ENCODE results near the gene CCDC182. TPM values are rescaled to one million over a fixed set of nuclear protein-coding genes. Genes with fewer than 3 reads are reported as not detected.
A peak's percentile ranks its signal among the peaks of the same experiment; 100 is the strongest.

The CCDC182 gene
- total RNA-seq, 5 donors from 2014 or later (not counting 1 experiment from before 2014, with no cell fraction given), result not detected

DNA sequence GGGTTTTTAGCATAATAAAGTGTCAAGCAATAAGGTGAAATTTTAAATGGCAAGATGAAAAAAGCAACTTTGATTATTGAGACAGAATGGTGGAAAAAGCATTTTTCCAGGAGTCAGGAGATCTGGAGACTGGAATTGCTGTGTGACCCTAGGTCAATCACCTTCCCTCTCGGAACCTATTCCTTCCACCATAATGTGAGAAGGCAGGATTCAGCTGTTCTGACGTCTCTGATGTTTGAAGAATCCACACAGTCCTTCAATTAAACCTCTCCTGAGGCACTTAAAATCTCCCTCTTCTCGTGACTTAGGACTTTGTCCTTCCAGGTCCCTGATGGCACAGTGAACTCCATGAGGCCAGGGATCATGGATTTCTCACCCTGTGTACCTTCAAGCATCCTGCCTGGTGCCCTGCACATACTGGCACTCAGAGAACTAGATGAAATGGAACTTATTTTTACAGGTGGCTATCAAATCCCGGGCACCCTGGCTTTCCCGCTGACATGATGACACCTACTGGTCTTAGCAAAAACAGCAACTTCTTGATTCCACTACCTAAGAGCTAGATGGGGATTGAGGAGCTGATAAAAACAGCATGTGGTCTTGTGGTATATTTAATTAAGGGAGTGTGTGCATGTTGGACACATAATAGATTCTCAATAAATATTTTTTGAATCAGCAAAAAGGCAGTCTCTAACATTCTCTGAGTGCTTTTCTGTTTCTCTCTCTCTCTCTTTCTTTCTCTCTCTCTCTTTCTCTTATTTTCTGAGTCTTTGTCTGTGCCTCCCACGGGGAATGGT lies 2.3 kb upstream of the CCDC182 start:
- H3K27me3 Mint-ChIP-seq, result peaks cover 0 to 4% of the 10 kb centered on the region in 2 donors
- no peaks in the 10 kb centered on the region for H3K9me3 Mint-ChIP-seq
- H3K4me1 Mint-ChIP-seq, result peaks cover 5 to 6% (median 5%) of the 10 kb centered on the region in 3 donors
- H3K4me3 ChIP-seq (ENCODE audit: control insufficient read depth in 1 of 2, extremely low read depth in 1 of 2, low read length in 1 of 2), result no peak overlapping the region
- no peak overlapping the region for H3K27ac Mint-ChIP-seq
- WGBS (ENCODE audit: insufficient coverage), result no CpG with 5 or more reads among the region's 6 CpGs
- POLR2A ChIA-PET, result interaction anchor here in 1 of 2 donors (1.0 kb wide), 1 partner anchor 505 kb away, joined by 3 read pairs; no protein-coding TSS in a partner anchor
- peaks cover 0 to 5% of the 10 kb centered on the region in 2 experiments for H3K27me3 ChIP-seq (replicated peaks in 1 of 2; ENCODE audit: control insufficient read depth in 2 of 2, extremely low read depth in 1 of 2, insufficient read depth in 2 of 2, low read length in 1 of 2)
- CTCF ChIA-PET, result interaction anchor here (0.6 to 3.4 kb wide), 12 partner anchors 8 to 616 kb away, joined by 3 to 41 read pairs (median 4); no protein-coding TSS in a partner anchor
- H3K4me3 Mint-ChIP-seq, result no peak overlapping the region
- H3K9me3 ChIP-seq, result no peaks in the 10 kb centered on the region
- H3K36me3 ChIP-seq (ENCODE audit: control insufficient read depth in 2 of 2, extremely low read depth in 1 of 2, insufficient read depth in 1 of 2, low read length in 1 of 2), result no peaks in the 10 kb centered on the region
- H3K27ac ChIP-seq (ENCODE audit: low read length), result no peak overlapping the region
- ATAC-seq (replicated peaks in 1 of 4), result peak; percentile 59 to 75 (median 66)
- peak in 28 of 35 experiments; percentile 2 to 75 (median 25) for DNase-seq
- no peaks in the 10 kb centered on the region for H3K4me1 ChIP-seq (ENCODE audit: control insufficient read depth in 1 of 2, extremely low read depth in 1 of 2, insufficient read depth in 2 of 2, low read length in 2 of 2)
- H3K36me3 Mint-ChIP-seq, result no peaks in the 10 kb centered on the region

DNA sequence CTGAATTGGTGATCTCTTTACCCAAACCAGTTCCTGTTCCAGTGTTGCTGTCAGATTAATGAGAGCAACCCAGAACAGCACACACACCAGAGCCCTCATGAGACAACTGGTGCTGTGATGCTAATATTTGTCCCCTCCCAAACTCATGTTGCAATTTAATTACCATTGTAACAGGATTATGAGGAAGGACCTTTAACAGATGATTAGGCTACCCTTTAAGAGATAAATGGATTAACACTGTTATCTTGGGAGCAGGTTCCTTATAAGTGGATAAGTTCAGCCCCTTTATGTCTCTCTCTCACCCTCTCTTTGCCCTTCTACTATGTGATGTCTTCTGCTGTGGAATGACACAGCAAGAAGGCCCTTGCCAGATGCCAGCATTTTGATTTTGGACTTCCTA lies 1.1 kb upstream of the CCDC182 start:
- H3K27me3 ChIP-seq (replicated peaks in 1 of 2; ENCODE audit: control insufficient read depth in 2 of 2, extremely low read depth in 1 of 2, insufficient read depth in 2 of 2, low read length in 1 of 2), result peaks cover 0 to 11% of the 10 kb centered on the region in 2 experiments
- Mint-ChIP-seq H3K27me3 (peaks cover 0 to 9% of the 10 kb centered on the region in 2 donors), H3K36me3 (no peaks in the 10 kb centered on the region), H3K4me3 (no peak overlapping the region), H3K9me3 (no peaks in the 10 kb centered on the region), H3K4me1 (peaks cover 5 to 6% (median 5%) of the 10 kb centered on the region in 3 donors), H3K27ac (no peak overlapping the region)
- H3K27ac ChIP-seq (ENCODE audit: low read length), result no peak overlapping the region
- DNase-seq (no peak), ATAC-seq (replicated peaks in 1 of 4) (no peak)
- no peaks in the 10 kb centered on the region for H3K4me1 ChIP-seq (ENCODE audit: control insufficient read depth in 1 of 2, extremely low read depth in 1 of 2, insufficient read depth in 2 of 2, low read length in 2 of 2)
- no peaks in the 10 kb centered on the region for H3K36me3 ChIP-seq (ENCODE audit: control insufficient read depth in 2 of 2, extremely low read depth in 1 of 2, insufficient read depth in 1 of 2, low read length in 1 of 2)
- no peak overlapping the region for H3K4me3 ChIP-seq (ENCODE audit: control insufficient read depth in 1 of 2, extremely low read depth in 1 of 2, low read length in 1 of 2)
- no peaks in the 10 kb centered on the region for H3K9me3 ChIP-seq
- ChIA-PET CTCF (interaction anchor here in 1 of 2 donors (3.4 kb wide), 1 partner anchor 503 kb away, joined by 41 read pairs; no protein-coding TSS in a partner anchor), POLR2A (no interaction called here)

DNA sequence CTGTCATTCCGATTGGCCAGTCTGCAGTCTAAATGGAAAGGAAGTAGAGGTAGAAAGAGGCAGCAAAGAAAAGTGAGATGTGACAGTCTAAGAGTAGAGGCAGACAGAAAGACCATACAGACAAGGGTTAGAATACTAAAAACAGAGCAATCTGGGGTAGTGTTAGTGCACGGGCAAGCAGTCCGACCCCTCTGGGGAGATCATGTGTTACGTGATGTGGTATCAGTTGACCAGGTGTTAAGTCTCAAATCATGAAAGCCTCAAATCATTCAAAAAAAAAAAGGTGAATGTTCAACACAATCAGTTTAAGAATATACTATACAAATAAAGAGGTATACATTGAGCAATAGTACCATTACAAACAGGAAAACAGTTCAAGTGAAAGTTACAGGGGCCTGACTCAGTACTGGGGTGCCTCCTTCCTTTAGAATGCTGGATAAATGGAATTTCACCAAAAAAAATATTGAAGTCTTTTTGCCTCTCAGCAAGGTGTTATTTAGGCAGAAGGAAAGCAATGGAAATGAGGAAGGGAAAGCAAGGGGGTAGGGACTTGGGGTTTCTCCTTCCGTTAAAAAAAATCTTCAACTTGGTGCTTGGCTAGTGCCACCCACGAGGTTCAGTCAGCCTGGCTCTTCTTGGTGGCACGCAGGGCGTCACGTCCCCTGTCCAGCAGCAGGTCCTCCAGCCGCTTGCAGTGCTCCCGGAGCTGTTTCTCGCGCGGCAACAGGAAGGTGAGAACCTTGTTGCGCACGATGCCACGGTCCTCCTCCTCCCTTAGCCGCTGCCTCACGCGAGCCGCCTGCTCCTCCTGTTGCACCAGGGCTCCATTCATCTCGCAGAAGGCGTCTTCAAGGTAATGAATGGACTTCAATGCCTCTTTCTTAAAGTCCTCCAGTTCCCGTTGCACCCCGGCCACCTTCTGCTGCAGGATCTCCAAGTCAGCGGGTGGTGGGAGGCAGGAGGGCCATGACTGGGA lies 616 bp downstream of the CCDC182 start:
- no peak overlapping the region for H3K27ac Mint-ChIP-seq
- 91% methylated on average over 17 of the region's 26 CpGs for WGBS (ENCODE audit: insufficient coverage)
- POLR2A ChIA-PET, result no interaction called here

DNA sequence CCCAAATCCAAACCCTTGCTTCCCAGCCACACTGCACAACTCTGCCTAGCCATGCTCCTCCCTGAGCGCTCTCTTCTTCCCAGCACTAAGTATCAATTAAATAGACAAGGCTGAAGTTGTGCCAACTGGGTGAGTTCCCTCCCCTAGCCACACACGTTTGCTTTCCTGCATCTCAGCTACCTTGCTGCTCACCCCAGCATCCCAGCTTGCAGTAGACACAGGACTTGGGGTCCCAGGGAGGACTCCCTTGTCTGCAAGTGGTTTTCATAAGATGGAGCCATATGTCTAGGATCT lies 4.9 kb downstream of the CCDC182 start:
- H3K36me3 ChIP-seq (ENCODE audit: control insufficient read depth in 2 of 2, extremely low read depth in 1 of 2, insufficient read depth in 1 of 2, low read length in 1 of 2), result no peaks in the 10 kb centered on the region
- Mint-ChIP-seq H3K9me3 (no peaks in the 10 kb centered on the region), H3K4me3 (no peak overlapping the region), H3K27me3 (peaks cover 0 to 7% of the 10 kb centered on the region in 2 donors), H3K36me3 (no peaks in the 10 kb centered on the region), H3K4me1 (peaks cover 0 to 5% (median 3%) of the 10 kb centered on the region in 3 donors), H3K27ac (no peak overlapping the region)
- H3K9me3 ChIP-seq, result no peaks in the 10 kb centered on the region
- H3K4me3 ChIP-seq (ENCODE audit: control insufficient read depth in 1 of 2, extremely low read depth in 1 of 2, low read length in 1 of 2), result no peak overlapping the region
- peaks cover 0 to 16% of the 10 kb centered on the region in 2 experiments for H3K27me3 ChIP-seq (replicated peaks in 1 of 2; ENCODE audit: control insufficient read depth in 2 of 2, extremely low read depth in 1 of 2, insufficient read depth in 2 of 2, low read length in 1 of 2)
- H3K4me1 ChIP-seq (ENCODE audit: control insufficient read depth in 1 of 2, extremely low read depth in 1 of 2, insufficient read depth in 2 of 2, low read length in 2 of 2), result peaks cover 0 to 6% of the 10 kb centered on the region in 2 experiments
- no peak for ATAC-seq (replicated peaks in 1 of 4)
- DNase-seq, result no peak
- ChIA-PET CTCF (interaction anchor here in 1 of 2 donors (0.9 to 1.3 kb wide), 3 partner anchors 8 to 497 kb away, joined by 3 to 5 read pairs (median 4); no protein-coding TSS in a partner anchor), POLR2A (interaction anchor here in 1 of 2 donors (0.6 kb wide), 1 partner anchor 844 kb away, joined by 3 read pairs; no protein-coding TSS in a partner anchor)
- H3K27ac ChIP-seq (ENCODE audit: low read length), result no peak overlapping the region
- no CpG with 5 or more reads among the region's 2 CpGs for WGBS (ENCODE audit: insufficient coverage)

More for the DNA sequence above, 616 bp downstream of the CCDC182 start:
- Histone ChIP-seq H3K9me3 (no peaks in the 10 kb centered on the region), H3K27ac (ENCODE audit: low read length) (no peak overlapping the region), H3K27me3 (replicated peaks in 1 of 2; ENCODE audit: control insufficient read depth in 2 of 2, extremely low read depth in 1 of 2, insufficient read depth in 2 of 2, low read length in 1 of 2) (peaks cover 0 to 18% of the 10 kb centered on the region in 2 experiments), H3K36me3 (ENCODE audit: control insufficient read depth in 2 of 2, extremely low read depth in 1 of 2, insufficient read depth in 1 of 2, low read length in 1 of 2) (no peaks in the 10 kb centered on the region), H3K4me3 (ENCODE audit: control insufficient read depth in 1 of 2, extremely low read depth in 1 of 2, low read length in 1 of 2) (no peak overlapping the region), H3K4me1 (ENCODE audit: control insufficient read depth in 1 of 2, extremely low read depth in 1 of 2, insufficient read depth in 2 of 2, low read length in 2 of 2) (peaks cover 0 to 6% of the 10 kb centered on the region in 2 experiments)
- CTCF ChIA-PET, result interaction anchor here in 1 of 2 donors (3.4 kb wide), 1 partner anchor 501 kb away, joined by 41 read pairs; no protein-coding TSS in a partner anchor
- no peaks in the 10 kb centered on the region for H3K36me3 Mint-ChIP-seq
- H3K4me1 Mint-ChIP-seq, result peaks cover 3 to 5% (median 5%) of the 10 kb centered on the region in 3 donors
- H3K4me3 Mint-ChIP-seq, result no peak overlapping the region
- no peaks in the 10 kb centered on the region for H3K9me3 Mint-ChIP-seq
- no peak for DNase-seq
- no peak for ATAC-seq (replicated peaks in 1 of 4)
- peaks cover 0 to 10% of the 10 kb centered on the region in 2 donors for H3K27me3 Mint-ChIP-seq

DNA sequence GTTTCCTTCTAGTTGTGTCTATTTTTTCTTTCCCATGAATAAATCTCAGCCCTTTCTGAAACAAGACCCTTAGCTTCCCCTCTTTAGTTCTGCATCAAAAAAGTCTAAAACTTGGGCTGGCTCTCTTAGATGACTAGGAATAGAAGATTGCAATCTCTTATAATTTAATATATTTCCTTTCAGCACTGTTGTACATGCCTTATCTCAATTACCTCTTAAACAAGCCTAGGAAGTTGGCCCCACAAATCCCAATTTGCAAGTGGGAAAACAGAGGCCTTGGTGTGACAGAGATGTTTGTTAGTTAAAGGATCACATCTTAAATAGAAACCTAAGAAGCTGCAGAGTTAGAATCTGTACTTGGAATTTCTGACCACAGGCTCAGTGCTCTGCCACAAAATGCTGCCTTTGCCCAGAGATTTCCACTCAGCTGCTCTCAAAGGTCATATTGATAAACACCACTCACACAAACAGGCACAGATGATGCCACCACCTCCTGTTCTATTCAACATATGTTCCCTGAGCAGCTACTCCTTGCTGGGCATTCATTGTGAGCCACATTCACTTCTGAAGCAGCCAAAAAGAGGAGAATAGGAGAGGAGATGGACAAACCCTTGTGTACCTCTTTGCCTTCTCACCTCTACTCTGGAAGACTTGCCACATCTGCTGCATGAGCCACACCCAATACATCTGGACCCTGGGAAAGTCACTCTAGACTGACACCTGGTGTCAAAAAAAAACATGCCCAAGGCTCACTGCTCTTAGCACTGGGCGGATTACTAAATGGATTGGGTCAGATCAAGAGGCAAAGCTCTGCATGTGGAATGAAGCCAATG lies 5.5 kb downstream of the CCDC182 start:
- CTCF ChIA-PET, result interaction anchor here (0.6 to 1.3 kb wide), 3 partner anchors 8 to 496 kb away, joined by 3 to 6 read pairs (median 5); no protein-coding TSS in a partner anchor
- Histone ChIP-seq H3K4me1 (ENCODE audit: control insufficient read depth in 1 of 2, extremely low read depth in 1 of 2, insufficient read depth in 2 of 2, low read length in 2 of 2) (peaks cover 0 to 6% of the 10 kb centered on the region in 2 experiments), H3K9me3 (no peaks in the 10 kb centered on the region), H3K27ac (ENCODE audit: low read length) (no peak overlapping the region), H3K27me3 (replicated peaks in 1 of 2; ENCODE audit: control insufficient read depth in 2 of 2, extremely low read depth in 1 of 2, insufficient read depth in 2 of 2, low read length in 1 of 2) (peaks cover 0 to 16% of the 10 kb centered on the region in 2 experiments), H3K36me3 (ENCODE audit: control insufficient read depth in 2 of 2, extremely low read depth in 1 of 2, insufficient read depth in 1 of 2, low read length in 1 of 2) (no peaks in the 10 kb centered on the region), H3K4me3 (ENCODE audit: control insufficient read depth in 1 of 2, extremely low read depth in 1 of 2, low read length in 1 of 2) (no peak overlapping the region)
- POLR2A ChIA-PET, result interaction anchor here in 1 of 2 donors (0.6 kb wide), 1 partner anchor 585 kb away, joined by 3 read pairs; no protein-coding TSS in a partner anchor
- 88% methylated on average over 1 of the region's 1 CpG for WGBS (ENCODE audit: insufficient coverage)
- peaks cover 0 to 5% (median 3%) of the 10 kb centered on the region in 3 donors for H3K4me1 Mint-ChIP-seq
- ATAC-seq (replicated peaks in 1 of 4), result no peak
- H3K4me3 Mint-ChIP-seq, result no peak overlapping the region
- no peak overlapping the region for H3K27ac Mint-ChIP-seq
- peak in 1 of 35 experiments; percentile 46 for DNase-seq
- no peaks in the 10 kb centered on the region for H3K9me3 Mint-ChIP-seq
- H3K27me3 Mint-ChIP-seq, result peaks cover 0 to 7% of the 10 kb centered on the region in 2 donors
- no peaks in the 10 kb centered on the region for H3K36me3 Mint-ChIP-seq

Measured in T-cell (primary cell).